GM12864 (cell line): Measurements from ENCODE around the gene SLC47A2.

ENCODE experiments used
- DNase-seq: peaks from one replicate; pipeline ENCODE4 v3.0.0-alpha.2; 2011; ENCODE audit warnings: low read depth
- H3K4me3 ChIP-seq: 2 replicates; pipeline ENCODE4 v1.5.1; 2011; ENCODE audit warnings: mild to moderate bottlenecking, low read depth, low read length, control low read depth
- TF ChIP-seq, protein P1 (sequence below): IDR thresholded peaks from 2 replicates; pipeline ENCODE4 v1.5.1; 2011; ENCODE audit warnings: low read depth, mild to moderate bottlenecking, moderate library complexity, low read length, control low read depth, inconsistent platforms; ENCODE audit errors: missing control alignments

The SLC47A2 gene

GRCh38 chr17:19757536-19758180 lies 41.3 kb upstream of the SLC47A2 start:
- TF ChIP-seq, protein P1, sequence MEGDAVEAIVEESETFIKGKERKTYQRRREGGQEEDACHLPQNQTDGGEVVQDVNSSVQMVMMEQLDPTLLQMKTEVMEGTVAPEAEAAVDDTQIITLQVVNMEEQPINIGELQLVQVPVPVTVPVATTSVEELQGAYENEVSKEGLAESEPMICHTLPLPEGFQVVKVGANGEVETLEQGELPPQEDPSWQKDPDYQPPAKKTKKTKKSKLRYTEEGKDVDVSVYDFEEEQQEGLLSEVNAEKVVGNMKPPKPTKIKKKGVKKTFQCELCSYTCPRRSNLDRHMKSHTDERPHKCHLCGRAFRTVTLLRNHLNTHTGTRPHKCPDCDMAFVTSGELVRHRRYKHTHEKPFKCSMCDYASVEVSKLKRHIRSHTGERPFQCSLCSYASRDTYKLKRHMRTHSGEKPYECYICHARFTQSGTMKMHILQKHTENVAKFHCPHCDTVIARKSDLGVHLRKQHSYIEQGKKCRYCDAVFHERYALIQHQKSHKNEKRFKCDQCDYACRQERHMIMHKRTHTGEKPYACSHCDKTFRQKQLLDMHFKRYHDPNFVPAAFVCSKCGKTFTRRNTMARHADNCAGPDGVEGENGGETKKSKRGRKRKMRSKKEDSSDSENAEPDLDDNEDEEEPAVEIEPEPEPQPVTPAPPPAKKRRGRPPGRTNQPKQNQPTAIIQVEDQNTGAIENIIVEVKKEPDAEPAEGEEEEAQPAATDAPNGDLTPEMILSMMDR, result no peak
- DNase-seq, result no peak
- H3K4me3 ChIP-seq, result no peak overlapping the region

DNA sequence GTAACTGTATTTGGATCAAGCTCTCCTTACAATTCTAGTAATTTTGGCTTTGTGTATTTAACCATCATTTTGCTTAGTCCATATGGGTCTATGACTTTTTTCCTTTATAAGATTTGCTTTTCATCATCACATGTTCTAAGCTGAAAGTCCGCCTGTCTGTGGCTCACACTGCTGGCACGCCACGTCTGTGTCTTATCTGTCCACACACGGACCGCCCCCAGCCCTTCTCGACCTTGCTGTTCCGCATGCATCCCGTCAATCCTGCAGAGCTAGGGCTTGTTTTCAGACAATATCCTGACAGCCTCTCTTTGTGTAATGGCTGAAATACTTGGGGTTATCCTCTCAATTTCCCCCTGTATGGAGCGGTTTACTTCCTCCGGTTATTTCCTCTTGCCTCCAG lies 40.2 kb upstream of the SLC47A2 start:
- TF ChIP-seq, protein P1, result no peak
- no peak overlapping the region for H3K4me3 ChIP-seq
- DNase-seq, result no peak

DNA sequence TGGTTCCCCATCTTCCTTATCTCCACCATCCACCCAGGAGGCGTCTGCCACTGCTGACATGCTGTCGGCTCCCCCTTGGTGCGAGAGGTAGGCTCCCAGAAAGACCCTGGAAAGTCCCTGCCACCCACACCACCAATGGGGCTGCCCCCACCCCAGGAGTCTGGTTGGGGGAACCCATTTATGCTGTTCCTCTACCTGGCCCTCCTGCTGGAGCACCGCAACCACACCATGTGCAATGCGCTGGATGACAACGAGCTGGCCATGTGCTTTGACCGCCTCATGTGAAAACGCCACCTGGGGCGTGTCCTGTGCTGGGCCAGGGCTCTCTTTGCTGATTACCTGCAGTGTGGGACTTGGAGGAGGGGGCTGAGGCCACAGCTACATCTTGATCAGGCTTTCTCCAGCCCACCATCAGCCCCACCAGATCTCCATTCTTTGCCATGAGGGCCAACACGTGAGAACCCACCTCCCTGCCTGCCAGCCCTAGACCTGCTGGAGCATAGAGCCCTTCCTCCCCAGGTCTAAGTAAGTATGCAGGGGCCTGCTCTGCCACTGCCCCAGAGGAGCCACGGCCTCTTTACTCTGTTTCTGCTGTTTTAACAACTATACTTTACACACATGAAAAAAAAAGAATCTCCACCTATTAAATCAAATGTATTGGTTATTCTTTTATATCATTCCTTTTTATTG lies 39.6 kb upstream of the SLC47A2 start:
- no peak overlapping the region for H3K4me3 ChIP-seq
- TF ChIP-seq, protein P1, result no peak
- no peak for DNase-seq

- TF ChIP-seq, protein P1, result peak; percentile 18
- H3K4me3 ChIP-seq, result no peak overlapping the region
- DNase-seq, result no peak
Observed at GRCh38 chr17:19755392-19755791, 39.0 kb upstream of the SLC47A2 start.

DNA sequence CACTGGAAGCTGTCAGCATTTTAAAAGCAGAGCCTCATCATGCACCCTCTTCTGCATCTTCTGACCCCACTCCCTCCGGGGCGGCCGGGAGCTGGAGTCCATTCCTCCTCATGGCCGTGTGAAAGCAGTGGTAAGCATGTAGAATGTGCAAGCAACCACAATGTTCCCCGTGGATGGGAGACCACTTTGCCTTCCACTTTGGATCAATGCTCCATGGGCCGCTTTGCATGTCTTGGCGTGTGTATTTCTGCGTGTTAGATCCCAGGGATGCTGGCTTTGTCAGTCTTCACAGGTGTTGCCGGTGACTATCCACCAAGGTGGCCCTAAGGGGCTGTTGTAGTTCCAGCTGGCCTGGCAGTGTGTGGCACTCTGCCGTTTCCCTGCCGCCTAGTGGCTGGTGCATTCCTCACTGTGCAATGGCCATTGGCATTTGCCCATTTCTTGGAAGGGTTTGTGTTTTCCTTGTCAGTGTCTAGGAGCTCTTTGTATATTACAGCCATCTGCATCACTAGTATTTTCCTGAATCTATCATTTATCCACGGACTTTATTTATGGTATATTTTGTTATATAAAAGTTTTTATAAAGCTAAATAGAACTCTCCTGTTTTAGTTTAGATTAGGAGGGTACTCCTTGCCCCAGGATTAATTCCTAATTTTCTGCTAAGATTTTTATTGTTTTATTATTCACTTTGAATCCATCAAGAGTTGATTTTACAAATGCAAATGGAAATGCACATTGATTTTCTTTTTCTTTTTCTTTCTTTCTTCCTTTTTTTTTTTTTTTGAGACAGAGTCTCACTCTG lies 37.5 kb upstream of the SLC47A2 start:
- DNase-seq, result no peak
- TF ChIP-seq, protein P1, result peak; percentile 47
- no peak overlapping the region for H3K4me3 ChIP-seq

DNA sequence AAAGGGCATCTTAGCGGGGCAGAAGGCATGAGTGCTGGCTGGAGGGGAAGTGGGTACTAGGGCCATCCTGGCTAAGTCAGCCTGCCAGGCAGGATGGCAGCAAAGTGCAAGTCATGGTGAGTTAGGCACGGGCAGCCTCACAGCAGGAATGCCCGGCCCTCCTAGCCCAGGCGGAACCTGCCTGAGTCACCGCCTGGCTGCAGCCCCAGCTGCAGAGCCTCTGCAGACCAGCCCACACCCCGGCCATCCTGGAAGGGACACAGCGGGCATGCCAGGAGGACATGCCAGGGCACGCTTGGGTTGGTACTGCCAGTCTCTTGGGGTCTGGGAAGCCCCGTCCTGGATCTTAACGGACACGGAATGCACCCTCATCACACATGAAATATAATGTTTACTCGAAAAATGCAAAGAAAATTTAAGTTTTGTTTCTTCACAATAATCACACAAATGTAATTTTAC lies 36.7 kb upstream of the SLC47A2 start:
- TF ChIP-seq, protein P1, result no peak

More for the DNA sequence above, 36.7 kb upstream of the SLC47A2 start:
- DNase-seq, result no peak
- H3K4me3 ChIP-seq, result no peak overlapping the region
